PC-3 (cell line): ENCODE measurements around the gene DENND2C.

Experiments
- CTCF ChIP-seq: fragments of 300-600 bp; sonication (generic); conservative IDR thresholded peaks from 2 replicates; pipeline ENCODE4 v1.5.1; 2017; ENCODE audit warnings: antibody characterized with exemption, low read depth, mild to moderate bottlenecking, low read length
- EZH2 ChIP-seq: fragments of 300-600 bp; sonication (generic); IDR thresholded peaks from one replicate; pipeline ENCODE4 v1.6.1; 2017; ENCODE audit warnings: antibody characterized with exemption, mild to moderate bottlenecking, low read length; ENCODE audit not compliant: unreplicated experiment
- EZH2phosphoT487 ChIP-seq: fragments of 300-600 bp; sonication (generic); IDR thresholded peaks from 2 replicates; pipeline ENCODE4 v1.6.1; 2018; ENCODE audit warnings: mild to moderate bottlenecking, antibody characterized with exemption, low read length, borderline replicate concordance

DNA sequence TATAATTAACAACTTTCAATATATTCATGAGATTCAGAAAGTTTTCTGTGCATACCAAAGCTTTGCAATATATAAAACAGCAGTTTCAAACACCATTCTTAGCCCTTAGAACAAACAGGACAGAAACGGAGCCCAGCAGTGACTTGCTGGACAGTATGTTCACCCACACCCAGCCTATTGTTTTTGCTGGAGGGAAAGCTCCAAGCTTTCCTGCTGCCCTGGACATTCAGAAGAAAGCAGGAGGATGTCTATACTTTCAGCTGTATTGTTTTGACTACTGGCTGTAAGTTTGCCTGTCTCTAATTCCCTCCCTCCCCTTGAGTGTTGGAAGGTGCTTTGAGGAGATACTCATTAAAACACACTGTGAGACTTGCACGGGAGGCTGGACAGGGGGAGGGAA lies 9.6 kb downstream of the DENND2C start:
- TF ChIP-seq CTCF (no peak), EZH2 (no peak), EZH2phosphoT487 (no peak)
